Liver (tissue), 3 donors: ENCODE measurements around the gene SP1.

Experiments used
- CTCF ChIP-seq: fragments of 150-350 bp; IDR thresholded peaks from 2 replicates; pipeline ENCODE4 v1.5.1; 2017; ENCODE audit warnings: improper control_type of control experiment, low read depth, low read length; ENCODE audit not compliant: missing input control
- GABPA ChIP-seq, 2 donors: IDR thresholded peaks in 1 of 2; conservative IDR thresholded peaks in 1 of 2; 2 replicates each; pipeline ENCODE4 v1.6.1; 2016; ENCODE audit warnings: antibody characterized with exemption in 2 of 2, mild to moderate bottlenecking in 1 of 2, moderate library complexity in 1 of 2
- JUND ChIP-seq, 2 donors: IDR thresholded peaks; 2 replicates each; pipeline ENCODE4 v1.6.1; 2016; ENCODE audit warnings: antibody characterized with exemption in 2 of 2
- RAD21 ChIP-seq, 2 donors: IDR thresholded peaks; 2 replicates each; pipeline ENCODE4 v1.6.1; 2016; ENCODE audit warnings: antibody characterized with exemption in 2 of 2, mild to moderate bottlenecking in 2 of 2
- YY1 ChIP-seq: IDR thresholded peaks from 2 replicates; pipeline ENCODE4 v1.6.1; 2016; ENCODE audit warnings: antibody characterized with exemption, mild to moderate bottlenecking
- ZBTB33 ChIP-seq: IDR thresholded peaks from 2 replicates; pipeline ENCODE4 v1.6.1; 2016; ENCODE audit warnings: antibody characterized with exemption
- donor health status: healthy.
- donor health status: healthy.

DNA sequence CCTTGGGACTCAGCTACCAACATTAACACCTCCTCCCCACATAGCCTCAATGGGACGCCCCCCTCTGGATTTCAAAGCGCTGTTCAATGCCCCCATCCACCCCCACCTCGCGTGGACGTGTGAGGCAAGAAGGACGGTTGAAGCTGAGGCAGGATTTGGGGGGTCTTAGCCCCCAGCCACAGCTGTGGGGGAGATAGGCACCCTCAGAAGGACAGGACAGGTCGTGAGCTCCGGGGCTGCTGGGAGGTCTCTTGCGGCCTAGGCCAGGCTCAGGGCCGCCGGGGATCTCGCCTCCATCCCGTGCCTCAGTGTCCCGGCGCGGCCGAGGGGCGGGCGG, 35.5 kb upstream of the SP1 start:
- TF ChIP-seq CTCF (no peak), YY1 (no peak), JUND (IDR thresholded peaks at IDR 0.05) (no peak), ZBTB33 (no peak), RAD21 (IDR thresholded peaks at IDR 0.05) (no peak), GABPA (IDR thresholded peaks at IDR 0.05 in 1 of 2, conservative IDR thresholded peaks at IDR 0.05 in 1 of 2) (no peak)
